Iris pigment epithelial cell (primary cell): ENCODE results near the gene CCDC180.
"Not testable (repeated sequence)": the region's sequence is repeated elsewhere in the genome, so short reads cannot be mapped to it uniquely, and the experiment has no call there.

Experiments
- DNase-seq: peaks from one replicate; pipeline ENCODE4 v3.0.0-alpha.2; 2011; ENCODE audit warnings: low read depth

CCDC180 gene

GRCh38 chr9:97307500-97308163 is at the start of gene CCDC180:
Gene CCDC180 (plus strand): TSS chr9:97307659. CDS start chr9:97308064, 405 bp downstream.
- DNase-seq, result peak; percentile 43

- DNase-seq, result not testable (repeated sequence)
Measured at GRCh38 chr9:97259834-97260514, 47.5 kb upstream of the CCDC180 start.

GRCh38 chr9:97271292-97271691 is 36.2 kb upstream of the CCDC180 start:
- no peak for DNase-seq

- DNase-seq, result no peak
Measured at GRCh38 chr9:97272072-97272471, 35.4 kb upstream of the CCDC180 start.

- no peak for DNase-seq
Measured at GRCh38 chr9:97276310-97276852, 31.1 kb upstream of the CCDC180 start.

- no peak for DNase-seq
Measured at GRCh38 chr9:97277953-97278352, 29.5 kb upstream of the CCDC180 start.

- no peak for DNase-seq
Measured at GRCh38 chr9:97280755-97281330, 26.6 kb upstream of the CCDC180 start.

- DNase-seq, result no peak
Measured at GRCh38 chr9:97283768-97284167, 23.7 kb upstream of the CCDC180 start.

GRCh38 chr9:97284798-97285197 is 22.7 kb upstream of the CCDC180 start:
- DNase-seq, result no peak

GRCh38 chr9:97292200-97292599 is 15.3 kb upstream of the CCDC180 start:
- DNase-seq, result no peak

- peak; percentile 44 for DNase-seq
Measured at GRCh38 chr9:97293207-97293721, 14.2 kb upstream of the CCDC180 start.

GRCh38 chr9:97293818-97294217 is 13.6 kb upstream of the CCDC180 start:
- no peak for DNase-seq

GRCh38 chr9:97297889-97298288 is 9.6 kb upstream of the CCDC180 start:
- DNase-seq, result no peak

- no peak for DNase-seq
Measured at GRCh38 chr9:97299809-97300414, 7.5 kb upstream of the CCDC180 start.

- DNase-seq, result no peak
Measured at GRCh38 chr9:97300586-97300985, 6.9 kb upstream of the CCDC180 start.

- DNase-seq, result no peak
Measured at GRCh38 chr9:97301974-97302373, 5.5 kb upstream of the CCDC180 start.

GRCh38 chr9:97304586-97304985 is 2.9 kb upstream of the CCDC180 start:
- no peak for DNase-seq

GRCh38 chr9:97305501-97306298 is 1.8 kb upstream of the CCDC180 start:
- DNase-seq, result no peak

- peak; percentile 85 for DNase-seq
Measured at GRCh38 chr9:97307091-97307490, 368 bp upstream of the CCDC180 start.

- DNase-seq, result no peak
Measured at GRCh38 chr9:97309260-97309659, 1.8 kb downstream of the CCDC180 start.

GRCh38 chr9:97310023-97310422 is 2.6 kb downstream of the CCDC180 start:
- DNase-seq, result no peak

- no peak for DNase-seq
Measured at GRCh38 chr9:97310896-97311295, 3.4 kb downstream of the CCDC180 start.
